ENCODE results near the gene FAM83E.
"Not testable (repeated sequence)": the region's sequence is repeated elsewhere in the genome, so short reads cannot be mapped to it uniquely, and the experiment has no call there.

FAM83E gene

DNA sequence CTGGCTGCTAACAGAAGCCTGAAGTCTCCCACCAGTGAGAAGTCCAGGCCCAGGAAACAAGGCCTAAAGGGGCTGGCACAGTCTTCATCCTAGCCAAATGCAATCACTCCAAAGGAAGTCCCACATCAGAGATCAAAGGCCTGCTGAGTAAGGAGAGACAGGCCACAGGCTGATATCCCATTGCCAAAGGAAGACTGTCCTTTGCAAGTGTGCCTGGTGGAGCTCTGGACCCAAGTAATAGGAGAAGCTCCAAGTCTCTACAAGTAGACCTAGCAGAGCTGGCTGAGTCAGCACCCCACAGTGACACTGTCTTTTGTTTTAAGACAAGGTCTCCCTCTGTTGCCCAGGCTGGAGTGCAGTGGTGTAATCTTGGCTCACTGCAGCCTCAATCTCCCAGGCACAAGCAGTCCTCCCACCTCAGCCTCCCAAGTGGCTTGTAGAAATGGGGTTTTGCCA lies 17.8 kb upstream of the FAM83E start:
- H3K4me2 ChIP-seq (ENCODE audit: low read length) = no peak overlapping the region
- H3K36me3 ChIP-seq (ENCODE audit: insufficient read depth, low read length) = no peaks in the 10 kb centered on the region
- no peak overlapping the region for H3K4me3 ChIP-seq (ENCODE audit: low read length)
- H3K27me3 ChIP-seq (ENCODE audit: control insufficient read depth, insufficient read depth, low read length) = no peaks in the 10 kb centered on the region
- H3K9me3 ChIP-seq (replicated peaks; ENCODE audit: low read length) = no peaks in the 10 kb centered on the region
- H3K9ac ChIP-seq (ENCODE audit: low read depth, low read length) = no peak overlapping the region
- H3K4me1 ChIP-seq (ENCODE audit: control insufficient read depth, insufficient read depth, low read length) = peaks cover 59% of the 10 kb centered on the region

- H3K9me3 ChIP-seq (replicated peaks; ENCODE audit: low read length); H3K4me3 ChIP-seq (ENCODE audit: low read length); H3K4me2 ChIP-seq (ENCODE audit: low read length); H3K9ac ChIP-seq (ENCODE audit: low read depth, low read length); H3K36me3 ChIP-seq (ENCODE audit: insufficient read depth, low read length); H3K27me3 ChIP-seq (ENCODE audit: control insufficient read depth, insufficient read depth, low read length): not testable (repeated sequence)
- H3K4me1 ChIP-seq (ENCODE audit: control insufficient read depth, insufficient read depth, low read length) = peaks cover 55% of the 10 kb centered on the region
Measured at GRCh38 chr19:48632286-48632685, 17.4 kb upstream of the FAM83E start.

GRCh38 chr19:48631225-48631624 lies 16.3 kb upstream of the FAM83E start:
- no peaks in the 10 kb centered on the region for H3K27me3 ChIP-seq (ENCODE audit: control insufficient read depth, insufficient read depth, low read length)
- H3K4me1 ChIP-seq (ENCODE audit: control insufficient read depth, insufficient read depth, low read length) = peaks cover 49% of the 10 kb centered on the region
- no peaks in the 10 kb centered on the region for H3K36me3 ChIP-seq (ENCODE audit: insufficient read depth, low read length)
- no peak overlapping the region for H3K4me2 ChIP-seq (ENCODE audit: low read length)
- H3K9me3 ChIP-seq (replicated peaks; ENCODE audit: low read length) = no peaks in the 10 kb centered on the region
- H3K9ac ChIP-seq (ENCODE audit: low read depth, low read length) = no peak overlapping the region
- H3K4me3 ChIP-seq (ENCODE audit: low read length) = no peak overlapping the region

- peak overlapping the region; percentile 47 for H3K4me3 ChIP-seq (ENCODE audit: low read length)
- peak overlapping the region; percentile 42 for H3K9ac ChIP-seq (ENCODE audit: low read depth, low read length)
- H3K4me1 ChIP-seq (ENCODE audit: control insufficient read depth, insufficient read depth, low read length) = peaks cover 43% of the 10 kb centered on the region
- no peaks in the 10 kb centered on the region for H3K36me3 ChIP-seq (ENCODE audit: insufficient read depth, low read length)
- peak overlapping the region; percentile 72 for H3K4me2 ChIP-seq (ENCODE audit: low read length)
- H3K27me3 ChIP-seq (ENCODE audit: control insufficient read depth, insufficient read depth, low read length) = no peaks in the 10 kb centered on the region
- H3K9me3 ChIP-seq (replicated peaks; ENCODE audit: low read length) = no peaks in the 10 kb centered on the region
Measured at GRCh38 chr19:48630296-48631063, 15.6 kb upstream of the FAM83E start.

DNA sequence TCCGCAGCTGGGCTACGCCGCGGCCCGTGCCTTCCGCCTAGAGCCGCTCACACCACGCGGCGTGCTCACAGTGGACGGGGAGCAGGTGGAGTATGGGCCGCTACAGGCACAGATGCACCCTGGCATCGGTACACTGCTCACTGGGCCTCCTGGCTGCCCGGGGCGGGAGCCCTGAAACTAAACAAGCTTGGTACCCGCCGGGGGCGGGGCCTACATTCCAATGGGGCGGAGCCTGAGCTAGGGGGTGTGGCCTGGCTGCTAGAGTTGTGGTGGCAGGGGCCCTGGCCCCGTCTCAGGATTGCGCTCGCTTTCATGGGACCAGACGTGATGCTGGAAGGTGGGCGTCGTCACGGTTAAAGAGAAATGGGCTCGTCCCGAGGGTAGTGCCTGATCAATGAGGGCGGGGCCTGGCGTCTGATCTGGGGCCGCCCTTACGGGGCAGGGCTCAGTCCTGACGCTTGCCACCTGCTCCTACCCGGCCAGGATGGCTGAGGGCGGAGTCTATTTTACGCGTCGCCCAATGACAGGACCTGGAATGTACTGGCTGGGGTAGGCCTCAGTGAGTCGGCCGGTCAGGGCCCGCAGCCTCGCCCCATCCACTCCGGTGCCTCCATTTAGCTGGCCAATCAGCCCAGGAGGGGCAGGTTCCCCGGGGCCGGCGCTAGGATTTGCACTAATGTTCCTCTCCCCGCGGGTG lies 14.9 kb upstream of the FAM83E start:
- peaks cover 37% of the 10 kb centered on the region for H3K4me1 ChIP-seq (ENCODE audit: control insufficient read depth, insufficient read depth, low read length)
- peaks cover 4% of the 10 kb centered on the region for H3K36me3 ChIP-seq (ENCODE audit: insufficient read depth, low read length)

GRCh38 chr19:48629297-48629598 lies 14.4 kb upstream of the FAM83E start:
- no peak overlapping the region for H3K4me3 ChIP-seq (ENCODE audit: low read length)
- H3K4me1 ChIP-seq (ENCODE audit: control insufficient read depth, insufficient read depth, low read length) = peaks cover 37% of the 10 kb centered on the region
- H3K9me3 ChIP-seq (replicated peaks; ENCODE audit: low read length) = no peaks in the 10 kb centered on the region
- no peaks in the 10 kb centered on the region for H3K27me3 ChIP-seq (ENCODE audit: control insufficient read depth, insufficient read depth, low read length)
- H3K9ac ChIP-seq (ENCODE audit: low read depth, low read length) = no peak overlapping the region
- peaks cover 4% of the 10 kb centered on the region for H3K36me3 ChIP-seq (ENCODE audit: insufficient read depth, low read length)
- no peak overlapping the region for H3K4me2 ChIP-seq (ENCODE audit: low read length)

More for the DNA sequence above, 14.9 kb upstream of the FAM83E start:
- peak overlapping the region; percentile 47 for H3K4me3 ChIP-seq (ENCODE audit: low read length)
- H3K27me3 ChIP-seq (ENCODE audit: control insufficient read depth, insufficient read depth, low read length) = no peaks in the 10 kb centered on the region
- H3K9ac ChIP-seq (ENCODE audit: low read depth, low read length) = no peak overlapping the region
- H3K4me2 ChIP-seq (ENCODE audit: low read length) = peak overlapping the region; percentile 72
- no peaks in the 10 kb centered on the region for H3K9me3 ChIP-seq (replicated peaks; ENCODE audit: low read length)

DNA sequence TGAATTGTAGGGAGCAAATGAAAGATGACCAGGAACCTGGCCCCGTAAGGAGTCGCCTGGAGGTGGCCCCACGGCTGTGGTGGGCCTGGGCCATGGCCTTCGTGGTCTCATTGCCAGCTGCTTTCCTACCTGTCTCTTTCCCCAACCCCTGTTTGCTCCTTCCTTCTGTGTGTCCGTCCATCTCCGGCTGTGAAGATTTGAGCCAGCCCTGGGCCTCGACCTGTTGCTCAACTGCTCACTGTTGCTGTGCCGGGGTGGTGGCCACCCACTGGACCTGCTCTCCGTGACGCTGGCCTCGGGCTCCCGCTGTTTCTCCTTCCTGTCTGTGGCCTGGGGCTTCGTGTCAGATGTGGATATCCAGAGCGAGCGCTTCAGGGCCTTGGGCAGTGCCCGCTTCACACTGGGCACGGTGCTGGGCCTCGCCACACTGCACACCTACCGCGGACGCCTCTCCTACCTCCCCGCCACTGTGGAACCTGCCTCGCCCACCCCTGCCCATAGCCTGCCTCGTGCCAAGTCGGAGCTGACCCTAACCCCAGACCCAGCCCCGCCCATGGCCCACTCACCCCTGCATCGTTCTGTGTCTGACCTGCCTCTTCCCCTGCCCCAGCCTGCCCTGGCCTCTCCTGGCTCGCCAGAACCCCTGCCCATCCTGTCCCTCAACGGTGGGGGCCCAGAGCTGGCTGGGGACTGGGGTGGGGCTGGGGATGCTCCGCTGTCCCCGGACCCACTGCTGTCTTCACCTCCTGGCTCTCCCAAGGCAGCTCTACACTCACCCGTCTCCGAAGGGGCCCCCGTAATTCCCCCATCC lies 13.8 kb upstream of the FAM83E start:
- Histone ChIP-seq H3K36me3 (ENCODE audit: insufficient read depth, low read length) (peaks cover 4% of the 10 kb centered on the region), H3K9me3 (replicated peaks; ENCODE audit: low read length) (no peaks in the 10 kb centered on the region), H3K9ac (ENCODE audit: low read depth, low read length) (no peak overlapping the region), H3K27me3 (ENCODE audit: control insufficient read depth, insufficient read depth, low read length) (no peaks in the 10 kb centered on the region), H3K4me2 (ENCODE audit: low read length) (no peak overlapping the region), H3K4me1 (ENCODE audit: control insufficient read depth, insufficient read depth, low read length) (peaks cover 35% of the 10 kb centered on the region), H3K4me3 (ENCODE audit: low read length) (no peak overlapping the region)

GRCh38 chr19:48627865-48628314 lies 13.0 kb upstream of the FAM83E start:
- Histone ChIP-seq H3K4me2 (ENCODE audit: low read length) (no peak overlapping the region), H3K27me3 (ENCODE audit: control insufficient read depth, insufficient read depth, low read length) (no peaks in the 10 kb centered on the region), H3K4me3 (ENCODE audit: low read length) (no peak overlapping the region), H3K9me3 (replicated peaks; ENCODE audit: low read length) (no peaks in the 10 kb centered on the region), H3K9ac (ENCODE audit: low read depth, low read length) (no peak overlapping the region), H3K36me3 (ENCODE audit: insufficient read depth, low read length) (peaks cover 4% of the 10 kb centered on the region), H3K4me1 (ENCODE audit: control insufficient read depth, insufficient read depth, low read length) (peaks cover 34% of the 10 kb centered on the region)

GRCh38 chr19:48627201-48627864 lies 12.5 kb upstream of the FAM83E start:
- no peak overlapping the region for H3K4me2 ChIP-seq (ENCODE audit: low read length)
- no peak overlapping the region for H3K9ac ChIP-seq (ENCODE audit: low read depth, low read length)
- H3K4me3 ChIP-seq (ENCODE audit: low read length) = no peak overlapping the region
- H3K27me3 ChIP-seq (ENCODE audit: control insufficient read depth, insufficient read depth, low read length) = no peaks in the 10 kb centered on the region
- H3K36me3 ChIP-seq (ENCODE audit: insufficient read depth, low read length) = peaks cover 4% of the 10 kb centered on the region
- peaks cover 30% of the 10 kb centered on the region for H3K4me1 ChIP-seq (ENCODE audit: control insufficient read depth, insufficient read depth, low read length)
- H3K9me3 ChIP-seq (replicated peaks; ENCODE audit: low read length) = no peaks in the 10 kb centered on the region

DNA sequence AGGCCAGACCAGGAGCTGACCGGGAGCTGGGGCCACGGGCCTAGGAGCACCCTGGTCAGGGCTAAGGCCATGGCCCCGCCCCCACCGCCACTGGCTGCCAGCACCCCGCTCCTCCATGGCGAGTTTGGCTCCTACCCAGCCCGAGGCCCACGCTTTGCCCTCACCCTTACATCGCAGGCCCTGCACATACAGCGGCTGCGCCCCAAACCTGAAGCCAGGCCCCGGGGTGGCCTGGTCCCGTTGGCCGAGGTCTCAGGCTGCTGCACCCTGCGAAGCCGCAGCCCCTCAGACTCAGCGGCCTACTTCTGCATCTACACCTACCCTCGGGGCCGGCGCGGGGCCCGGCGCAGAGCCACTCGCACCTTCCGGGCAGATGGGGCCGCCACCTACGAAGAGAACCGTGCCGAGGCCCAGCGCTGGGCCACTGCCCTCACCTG lies 11.0 kb upstream of the FAM83E start:
- H3K4me2 ChIP-seq (ENCODE audit: low read length) = no peak overlapping the region
- H3K9ac ChIP-seq (ENCODE audit: low read depth, low read length) = no peak overlapping the region
- H3K27me3 ChIP-seq (ENCODE audit: control insufficient read depth, insufficient read depth, low read length) = no peaks in the 10 kb centered on the region
- H3K36me3 ChIP-seq (ENCODE audit: insufficient read depth, low read length) = peaks cover 4% of the 10 kb centered on the region
- no peaks in the 10 kb centered on the region for H3K9me3 ChIP-seq (replicated peaks; ENCODE audit: low read length)
- peaks cover 29% of the 10 kb centered on the region for H3K4me1 ChIP-seq (ENCODE audit: control insufficient read depth, insufficient read depth, low read length)
- no peak overlapping the region for H3K4me3 ChIP-seq (ENCODE audit: low read length)
